HG02798 (cell line): ENCODE results near the gene ITGB8.
A peak's percentile ranks its signal among the peaks of the same experiment; 100 is the strongest.
"Not testable (repeated sequence)": the region's sequence is repeated elsewhere in the genome, so short reads cannot be mapped to it uniquely, and the experiment has no call there.

ENCODE experiments used
- ATAC-seq: cut with Tn5 transposase; IDR thresholded peaks from one replicate; pipeline ENCODE4 v1.9.1; 2021; ENCODE audit warnings: mild to moderate bottlenecking; ENCODE audit not compliant: unreplicated experiment, poor library complexity

Gene ITGB8

GRCh38 chr7:20330239-20330927 is at the start of gene ITGB8:
Gene ITGB8 (plus strand): TSS chr7:20330900. CDS start chr7:20331807, 907 bp downstream.
- peak; percentile 68 for ATAC-seq

DNA sequence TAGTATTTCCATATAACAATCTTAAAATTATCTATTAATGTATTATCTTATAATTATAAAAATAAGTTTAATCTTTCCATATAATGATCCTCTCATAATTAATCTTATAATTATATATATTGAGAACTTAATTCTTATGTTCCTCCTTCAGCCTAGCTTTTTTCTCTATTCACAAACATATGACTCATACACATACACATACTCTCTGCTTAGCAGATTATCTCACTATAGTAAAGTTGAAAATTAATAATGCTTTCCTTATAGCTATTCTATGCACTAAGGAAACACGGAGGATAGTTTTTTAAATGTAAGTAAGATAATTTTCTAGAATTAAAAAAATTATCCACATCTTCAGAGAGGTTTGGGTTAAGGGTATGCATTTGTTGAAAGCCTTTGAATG is 47.7 kb upstream of the ITGB8 start:
- ATAC-seq = peak; percentile 27

DNA sequence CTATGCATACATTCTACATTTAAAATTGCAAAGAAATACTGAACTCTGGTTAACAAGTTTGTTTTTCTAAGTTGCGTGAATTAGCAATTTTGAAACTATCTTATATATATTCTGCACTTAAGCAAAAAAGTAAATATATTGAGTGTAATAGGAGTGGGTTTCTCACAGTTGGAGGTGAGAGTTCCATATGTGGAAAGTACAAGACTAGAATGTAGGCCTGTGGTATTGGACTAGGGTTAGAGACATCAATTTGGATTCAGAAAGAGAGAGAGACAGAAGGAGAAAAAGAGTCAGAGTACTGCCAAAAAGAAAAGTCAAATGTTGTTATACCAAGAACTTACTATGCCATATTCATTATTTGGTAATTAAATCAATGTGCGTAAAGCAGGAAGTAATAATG is 47.3 kb upstream of the ITGB8 start:
- no peak for ATAC-seq

DNA sequence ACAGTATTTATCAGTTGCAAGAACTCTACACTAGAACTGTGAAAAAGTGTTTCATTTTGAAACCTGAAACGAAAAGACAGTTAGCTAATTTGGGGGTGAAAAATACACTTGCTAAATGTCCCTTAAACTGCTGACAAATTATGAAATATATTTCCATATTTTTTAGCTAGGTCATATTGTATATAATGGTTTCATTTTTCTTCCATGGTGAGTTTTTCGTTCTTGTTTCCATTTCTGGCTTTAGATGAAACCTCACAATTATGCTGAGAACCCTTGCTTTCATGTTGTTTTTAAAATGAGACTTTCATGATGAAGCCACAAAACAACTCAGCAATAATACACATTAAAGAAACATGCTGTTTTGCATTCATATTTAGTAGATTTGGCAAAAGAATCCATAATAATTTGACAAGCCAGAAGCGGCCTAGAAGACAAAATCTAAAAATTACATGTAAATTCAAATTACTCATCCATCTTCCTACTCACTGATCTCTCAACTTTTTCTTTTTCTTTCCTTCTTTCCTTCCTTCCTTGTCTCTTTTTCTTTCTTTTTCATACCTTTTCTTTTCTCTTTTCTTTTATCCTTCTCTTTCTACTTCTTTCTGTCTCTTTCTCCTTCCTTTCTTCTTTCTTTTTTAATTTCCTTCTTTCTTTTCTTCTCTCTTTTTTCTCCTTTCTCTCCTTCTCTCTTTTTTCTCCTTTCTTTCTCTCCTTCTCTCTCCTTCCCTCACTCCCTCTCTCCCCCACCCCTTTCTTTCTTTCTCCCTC is 46.5 kb upstream of the ITGB8 start:
- peak; percentile 61 for ATAC-seq

DNA sequence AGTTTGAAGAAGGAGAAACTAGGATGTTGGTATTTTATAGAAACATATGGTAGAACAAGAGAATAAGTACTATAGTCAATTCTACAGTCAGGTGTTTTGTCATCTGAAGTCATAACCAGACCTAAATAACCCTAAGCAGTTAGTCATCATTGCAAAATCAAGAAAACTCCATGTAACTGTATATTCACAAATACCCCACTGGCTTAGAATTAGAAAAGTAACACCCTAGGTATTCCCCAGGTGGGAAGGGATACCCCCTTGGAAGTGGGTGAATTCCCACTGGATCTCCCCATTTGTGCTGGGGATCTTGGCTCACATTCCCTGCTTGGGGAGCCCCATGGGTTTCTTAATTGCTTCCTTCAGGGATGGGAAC is 45.9 kb upstream of the ITGB8 start:
- ATAC-seq = no peak

GRCh38 chr7:20287317-20287716 is 43.4 kb upstream of the ITGB8 start:
- ATAC-seq = peak; percentile 50

DNA sequence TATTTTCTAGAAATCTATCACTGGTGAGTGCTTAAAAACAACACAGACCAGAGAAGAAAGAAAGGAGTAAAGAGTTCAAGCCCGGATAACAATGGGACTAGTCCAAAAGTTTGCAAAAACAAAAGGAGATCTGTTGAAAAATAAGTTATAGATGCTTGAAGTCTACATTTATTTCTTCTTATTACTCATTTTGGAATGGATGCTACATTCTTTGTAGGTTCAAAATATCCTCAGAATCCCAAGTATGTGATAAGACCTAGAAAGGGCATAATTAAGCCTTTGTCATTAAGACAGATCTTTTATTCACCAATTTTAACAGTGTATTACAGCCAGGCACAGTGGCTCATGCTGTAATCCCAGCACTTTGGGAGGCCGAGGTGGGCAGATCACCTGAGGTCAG is 42.7 kb upstream of the ITGB8 start:
- ATAC-seq = no peak

DNA sequence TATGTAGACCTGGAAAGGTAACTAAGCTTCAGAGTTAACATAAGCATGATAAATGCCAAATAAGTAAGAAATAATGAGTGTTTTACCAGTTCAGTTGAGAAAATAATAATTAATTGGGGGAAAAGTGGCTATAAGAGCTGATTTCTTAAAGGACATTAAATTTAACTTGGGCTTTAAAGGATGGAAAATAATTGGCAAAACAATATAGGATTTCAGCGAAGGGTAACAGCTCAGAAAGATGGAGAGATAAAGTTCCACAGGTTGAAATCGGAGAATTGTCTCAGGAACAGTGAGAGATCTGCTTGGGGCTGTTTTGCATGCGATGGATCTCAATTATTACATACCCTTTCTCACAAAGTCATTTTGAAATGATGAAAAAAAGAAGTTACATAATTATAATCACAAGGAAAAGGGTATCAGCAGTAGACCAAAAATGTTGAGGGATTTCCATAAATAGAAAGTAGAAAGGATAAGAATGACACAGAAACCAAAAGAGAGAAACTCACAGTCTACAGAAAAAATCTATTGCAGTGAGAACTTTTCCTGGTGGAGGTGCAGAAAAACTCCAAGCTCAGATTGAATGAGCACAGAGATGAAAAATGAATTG is 40.1 kb upstream of the ITGB8 start:
- no peak for ATAC-seq

DNA sequence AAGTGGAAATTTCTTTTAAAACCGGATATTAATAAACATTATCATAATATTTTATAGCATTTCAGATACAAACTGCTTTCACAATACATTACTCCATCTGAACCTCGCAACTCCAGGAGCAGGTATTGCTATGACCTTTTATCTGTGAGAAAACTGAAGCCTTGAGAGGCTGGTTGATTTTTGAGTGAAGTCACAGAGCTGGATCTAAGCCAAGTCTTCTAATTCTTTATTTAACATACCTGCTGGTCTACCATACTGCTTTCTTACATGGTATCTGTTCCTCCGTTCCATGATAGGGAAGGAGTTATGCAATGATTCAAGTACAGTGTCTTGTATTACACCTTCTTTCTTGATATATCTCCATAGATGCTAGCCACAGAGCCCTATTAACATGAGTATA is 37.4 kb upstream of the ITGB8 start:
- ATAC-seq = no peak

DNA sequence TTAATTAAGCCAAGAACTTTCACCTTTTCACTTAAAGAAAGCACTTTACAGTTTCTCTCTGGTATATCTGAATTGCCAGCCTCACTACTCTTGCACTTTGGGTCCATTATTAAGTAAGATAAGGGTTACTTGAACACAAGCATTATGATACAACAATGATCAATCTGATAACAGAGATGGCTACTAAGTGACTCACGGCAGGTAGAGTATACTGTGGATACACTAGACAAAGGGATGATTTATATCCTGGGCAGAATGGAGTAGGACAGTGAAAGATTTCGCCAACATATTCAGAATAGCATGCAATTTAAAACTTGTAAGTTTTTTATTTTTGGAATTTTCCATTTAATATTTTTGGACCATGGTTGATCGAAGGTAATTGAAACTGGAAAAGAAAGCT is 34.3 kb upstream of the ITGB8 start:
- ATAC-seq = no peak

- no peak for ATAC-seq
These were observed 33.8 kb upstream of the ITGB8 start for GRCh38 chr7:20296901-20297300.

GRCh38 chr7:20298486-20298901 is 32.2 kb upstream of the ITGB8 start:
- peak; percentile 35 for ATAC-seq

DNA sequence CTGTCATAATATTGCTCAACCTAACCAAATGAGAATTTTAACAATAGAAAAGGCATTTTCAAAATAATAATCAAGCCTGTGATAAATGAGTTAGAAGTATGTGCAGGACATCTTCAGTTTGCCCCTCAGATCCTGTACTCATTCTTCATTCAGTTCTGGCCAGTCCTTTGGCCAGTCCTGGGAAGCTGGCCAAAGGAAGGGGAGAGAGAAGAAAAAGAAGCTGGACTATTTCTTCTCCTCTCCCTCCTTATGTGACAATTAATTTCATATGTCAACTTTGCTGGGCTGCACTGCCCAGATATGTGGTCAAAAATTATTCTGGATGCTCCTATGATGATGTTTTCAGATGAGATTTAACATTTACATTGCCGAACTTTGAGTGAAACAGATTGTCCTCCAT is 31.6 kb upstream of the ITGB8 start:
- ATAC-seq = no peak

DNA sequence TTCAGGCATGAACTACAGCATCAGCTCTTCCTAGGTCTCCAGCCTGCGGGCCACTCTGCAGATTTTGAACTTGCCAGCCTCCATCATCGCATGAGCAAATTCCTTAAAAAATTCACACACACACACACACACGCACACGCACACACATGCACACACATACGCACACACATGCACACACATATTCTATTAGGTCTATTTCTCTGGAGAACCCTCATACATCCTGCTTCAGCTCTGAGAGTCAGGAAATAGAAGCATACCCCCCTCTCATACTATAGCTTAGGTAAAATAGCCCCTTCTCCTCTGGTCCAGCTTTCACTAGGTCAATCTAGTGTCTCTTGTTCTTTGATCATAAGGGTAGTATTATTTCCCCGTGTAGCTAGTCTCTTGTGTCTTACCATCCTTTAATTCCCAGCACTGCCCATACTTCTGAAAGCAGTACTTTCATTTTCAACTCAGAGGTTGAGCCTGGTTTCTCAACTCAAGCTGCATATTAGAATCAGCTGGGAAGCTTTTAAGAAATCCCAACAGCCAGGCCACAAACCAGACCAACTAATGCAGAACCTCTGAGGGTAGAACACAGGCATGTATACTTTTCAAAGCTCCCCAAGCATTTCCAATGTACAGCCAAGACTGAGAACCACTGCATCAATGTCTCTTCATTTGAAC is 30.9 kb upstream of the ITGB8 start:
- peak; percentile 65 for ATAC-seq

- ATAC-seq = peak; percentile 38
These were observed 29.3 kb upstream of the ITGB8 start for GRCh38 chr7:20301311-20301939.

DNA sequence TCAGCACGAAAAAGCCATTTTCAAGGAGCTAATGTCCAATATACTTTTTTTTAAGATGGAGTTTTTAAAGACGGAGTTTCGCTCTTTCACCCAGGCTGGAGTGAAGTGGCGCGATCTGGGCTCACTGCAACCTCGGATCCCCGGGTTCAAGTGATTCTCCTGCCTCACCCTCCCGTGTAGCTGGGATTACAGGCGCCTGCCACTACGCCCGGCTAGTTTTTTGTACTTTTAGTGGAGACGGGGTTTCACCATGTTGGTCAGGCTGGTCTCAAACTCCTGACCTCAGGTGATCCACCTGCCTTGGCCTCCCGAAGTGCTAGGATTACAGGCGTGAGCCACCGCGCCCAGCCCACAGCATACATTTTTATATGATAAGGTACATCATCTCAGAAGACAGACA is 28.4 kb upstream of the ITGB8 start:
- ATAC-seq = not testable (repeated sequence)

GRCh38 chr7:20302891-20303290 is 27.8 kb upstream of the ITGB8 start:
- no peak for ATAC-seq

DNA sequence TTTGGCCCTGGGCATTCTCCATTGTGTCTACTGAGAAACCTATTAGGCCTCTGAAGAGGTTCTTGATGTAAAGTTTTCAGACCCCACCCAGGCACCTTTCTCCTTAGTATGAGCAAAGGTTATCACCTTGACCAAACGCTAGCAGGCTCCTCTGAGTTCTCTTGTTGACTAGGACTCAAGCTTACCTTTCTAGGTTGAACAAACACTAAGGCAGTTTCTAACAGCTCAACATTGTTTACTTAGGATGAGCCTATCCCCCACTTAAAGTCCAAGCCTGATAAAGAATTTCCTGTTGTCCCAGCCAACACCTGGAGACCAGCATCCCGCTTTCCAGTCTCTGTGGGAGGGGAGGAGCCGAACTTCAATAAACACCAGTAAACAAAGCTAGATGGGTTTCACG is 26.3 kb upstream of the ITGB8 start:
- ATAC-seq = no peak

DNA sequence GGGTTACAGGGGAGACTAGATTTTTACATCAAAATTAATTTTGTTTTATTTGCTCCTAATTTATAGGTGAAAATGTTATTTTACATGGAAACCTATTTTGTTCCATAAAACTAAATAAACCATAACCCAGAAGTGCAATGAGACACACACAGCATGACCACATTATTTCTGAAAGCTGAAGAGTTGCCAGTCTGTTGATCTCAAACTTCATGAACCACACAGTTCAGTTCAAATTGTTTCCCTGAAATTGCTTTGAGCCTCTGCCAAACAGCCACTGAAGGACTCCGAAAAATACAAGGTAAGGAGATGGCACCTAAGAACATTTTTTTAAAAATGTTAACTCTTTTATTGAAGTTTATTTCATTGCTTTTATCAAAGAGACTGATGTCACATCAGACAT is 25.0 kb upstream of the ITGB8 start:
- no peak for ATAC-seq

DNA sequence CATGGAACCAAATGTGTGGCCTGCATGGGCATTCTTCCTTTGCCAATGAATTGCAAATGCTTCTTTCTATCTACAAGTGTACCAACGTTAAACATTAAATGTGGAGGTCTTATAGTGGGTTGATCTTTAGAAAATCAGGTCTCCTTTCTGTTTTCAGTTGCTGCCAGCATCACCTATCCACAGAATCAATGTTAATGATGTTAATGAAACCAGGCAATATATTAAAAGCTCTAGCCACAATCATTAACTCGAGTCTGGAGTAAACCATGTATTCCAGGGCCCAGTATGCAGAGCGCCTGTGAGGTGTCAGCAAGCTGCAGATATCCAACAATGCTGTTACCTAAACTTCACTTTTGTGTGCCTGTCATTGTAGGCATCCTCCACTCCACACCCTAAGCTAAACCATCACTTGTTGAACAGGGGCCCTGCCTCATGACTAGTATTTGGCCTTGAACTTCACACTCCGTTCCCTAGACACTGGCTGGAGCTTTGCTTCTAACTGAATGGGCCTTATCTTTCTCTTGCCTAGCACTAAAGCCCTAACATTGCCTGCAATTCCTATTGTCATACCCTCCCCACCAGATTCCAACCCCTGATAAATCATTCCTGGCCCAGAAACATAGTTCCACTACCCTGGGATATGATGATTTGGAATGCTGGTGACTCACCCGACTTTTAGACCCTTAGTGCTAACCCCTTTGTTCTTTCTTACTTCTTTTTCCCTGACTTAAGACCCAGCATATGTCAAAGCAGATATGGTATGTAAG is 24.3 kb upstream of the ITGB8 start:
- ATAC-seq = no peak
